HG02759 (cell line): Measurements from ENCODE around the gene PALLD.

Experiments used
- ATAC-seq: cut with Tn5 transposase; IDR thresholded peaks from one replicate; pipeline ENCODE4 v1.9.1; 2021; ENCODE audit warnings: mild to moderate bottlenecking, moderate library complexity; ENCODE audit not compliant: unreplicated experiment

PALLD gene

GRCh38 chr4:168555437-168555836, 58.6 kb downstream of the PALLD start:
- no peak for ATAC-seq

GRCh38 chr4:168557658-168558057, 60.8 kb downstream of the PALLD start:
- no peak for ATAC-seq

- no peak for ATAC-seq
Measured at GRCh38 chr4:168558599-168558998, 61.7 kb downstream of the PALLD start.

GRCh38 chr4:168560184-168561180, 63.6 kb downstream of the PALLD start:
- no peak for ATAC-seq

- no peak for ATAC-seq
Measured at GRCh38 chr4:168562041-168562571, 65.3 kb downstream of the PALLD start.

- no peak for ATAC-seq
Measured at GRCh38 chr4:168564023-168564422, 67.2 kb downstream of the PALLD start.

GRCh38 chr4:168565130-168565529, 68.3 kb downstream of the PALLD start:
- ATAC-seq: no peak

- no peak for ATAC-seq
Measured at GRCh38 chr4:168566726-168567125, 69.9 kb downstream of the PALLD start.

- no peak for ATAC-seq
Measured at GRCh38 chr4:168569066-168569930, 72.4 kb downstream of the PALLD start.

- ATAC-seq: no peak
Measured at GRCh38 chr4:168569931-168570276, 73.1 kb downstream of the PALLD start.

- ATAC-seq: no peak
Measured at GRCh38 chr4:168570466-168570865, 73.6 kb downstream of the PALLD start.

- no peak for ATAC-seq
Measured at GRCh38 chr4:168572002-168572401, 75.2 kb downstream of the PALLD start.

- no peak for ATAC-seq
Measured at GRCh38 chr4:168573870-168574269, 77.0 kb downstream of the PALLD start.

GRCh38 chr4:168574581-168575295, 77.9 kb downstream of the PALLD start:
- no peak for ATAC-seq

- ATAC-seq: no peak
Measured at GRCh38 chr4:168575473-168575872, 78.6 kb downstream of the PALLD start.

GRCh38 chr4:168577624-168578023, 80.8 kb downstream of the PALLD start:
- no peak for ATAC-seq

GRCh38 chr4:168580228-168580627, 83.4 kb downstream of the PALLD start:
- no peak for ATAC-seq

GRCh38 chr4:168584321-168584771, 87.5 kb downstream of the PALLD start:
- ATAC-seq: peak; percentile 40

GRCh38 chr4:168585168-168586091, 88.6 kb downstream of the PALLD start:
- ATAC-seq: peak; percentile 87

GRCh38 chr4:168586926-168587325, 90.1 kb downstream of the PALLD start:
- no peak for ATAC-seq
